H9 (cell line): ENCODE results near the gene OGFOD2. TPM values are rescaled to one million over a fixed set of nuclear protein-coding genes. Genes with fewer than 3 reads are reported as not detected.

Experiments
- DNase-seq: peaks from one replicate; pipeline ENCODE4 v3.0.0-alpha.2; 2017
- H2AFZ ChIP-seq: one replicate; pipeline ENCODE4 v1.6.1; 2013; ENCODE audit warnings: mild to moderate bottlenecking, low read length, control low read depth, moderate library complexity
- H2AK5ac ChIP-seq: 2 replicates; pipeline ENCODE4 v1.6.1; 2013; ENCODE audit warnings: low read length, control low read depth, mixed read lengths; ENCODE audit not compliant: insufficient read length
- H2BK120ac ChIP-seq: one replicate; pipeline ENCODE4 v1.6.1; 2013; ENCODE audit warnings: low read depth, mild to moderate bottlenecking, low read length, control low read depth, inconsistent platforms; ENCODE audit not compliant: poor library complexity, severe bottlenecking
- H2BK12ac ChIP-seq: 2 replicates; pipeline ENCODE4 v1.6.1; 2013; ENCODE audit warnings: low read length, control low read depth, mixed read lengths, low read depth; ENCODE audit not compliant: insufficient read length
- H2BK15ac ChIP-seq: 2 replicates; pipeline ENCODE4 v1.6.1; 2013; ENCODE audit warnings: low read depth, low read length, control low read depth
- H2BK20ac ChIP-seq: one replicate; pipeline ENCODE4 v1.6.1; 2013; ENCODE audit warnings: low read depth, mild to moderate bottlenecking, low read length, control low read depth, inconsistent platforms; ENCODE audit not compliant: poor library complexity, severe bottlenecking
- H2BK5ac ChIP-seq: 2 replicates; pipeline ENCODE4 v1.6.1; 2013; ENCODE audit warnings: low read length, control low read depth, mixed read lengths; ENCODE audit not compliant: insufficient read length
- H3K14ac ChIP-seq: 2 replicates; pipeline ENCODE4 v1.6.1; 2013; ENCODE audit warnings: low read length, control low read depth; ENCODE audit not compliant: insufficient read depth
- H3K18ac ChIP-seq: 2 replicates; pipeline ENCODE4 v1.6.1; 2013; ENCODE audit warnings: low read depth, mild to moderate bottlenecking, mixed read lengths, low read length, control low read depth; ENCODE audit not compliant: insufficient read length
- H3K23ac ChIP-seq: 2 replicates; pipeline ENCODE4 v1.6.1; 2013; ENCODE audit warnings: low read length, control low read depth, mixed read lengths, low read depth; ENCODE audit not compliant: insufficient read length
- H3K23me2 ChIP-seq: 2 replicates; pipeline ENCODE4 v1.6.1; 2013; ENCODE audit warnings: low read depth, mild to moderate bottlenecking, mixed read lengths, low read length, control low read depth; ENCODE audit not compliant: insufficient read length, poor library complexity, severe bottlenecking
- H3K27ac ChIP-seq: 2 replicates; pipeline ENCODE4 v1.5.1; 2013; ENCODE audit warnings: low read length, control low read depth, mixed read lengths, low read depth; ENCODE audit not compliant: insufficient read length
- H3K27me3 ChIP-seq: 2 replicates; pipeline ENCODE4 v1.6.1; 2013; ENCODE audit warnings: low read length, control low read depth, inconsistent platforms; ENCODE audit not compliant: insufficient read depth
- H3K4ac ChIP-seq: 2 replicates; pipeline ENCODE4 v1.6.1; 2013; ENCODE audit warnings: low read depth, mild to moderate bottlenecking, control low read depth, inconsistent platforms, low read length, moderate library complexity
- H3K4me1 ChIP-seq: 2 replicates; pipeline ENCODE4 v1.6.1; 2013; ENCODE audit warnings: low read length, control low read depth, inconsistent platforms; ENCODE audit not compliant: insufficient read depth
- H3K4me2 ChIP-seq: 2 replicates; pipeline ENCODE4 v1.6.1; 2013; ENCODE audit warnings: low read length, control low read depth, mixed read lengths; ENCODE audit not compliant: insufficient read length, insufficient read depth
- H3K56ac ChIP-seq: 2 replicates; pipeline ENCODE4 v1.6.1; 2013; ENCODE audit warnings: low read depth, mild to moderate bottlenecking, mixed read lengths, low read length, control low read depth; ENCODE audit not compliant: insufficient read length
- H3K79me1 ChIP-seq: 2 replicates; pipeline ENCODE4 v1.6.1; 2013; ENCODE audit warnings: low read depth, mild to moderate bottlenecking, moderate library complexity, low read length, control low read depth, inconsistent platforms; ENCODE audit not compliant: insufficient read depth, poor library complexity, severe bottlenecking
- H3K79me2 ChIP-seq: 2 replicates; pipeline ENCODE4 v1.6.1; 2013; ENCODE audit warnings: low read length, control low read depth, inconsistent platforms; ENCODE audit not compliant: insufficient read depth
- H3K9ac ChIP-seq: 2 replicates; pipeline ENCODE4 v1.6.1; 2013; ENCODE audit warnings: low read length, control low read depth, mixed read lengths; ENCODE audit not compliant: insufficient read length; ENCODE audit errors: extremely low read depth
- H3K9me3 ChIP-seq: one replicate; pipeline ENCODE4 v1.6.1; 2013; ENCODE audit warnings: low read depth, low read length, inconsistent platforms; ENCODE audit not compliant: control insufficient read depth
- H3T11ph ChIP-seq: one replicate; pipeline ENCODE4 v1.6.1; 2013; ENCODE audit warnings: mild to moderate bottlenecking, low read length, control low read depth, inconsistent platforms
- H4K20me1 ChIP-seq: one replicate; pipeline ENCODE4 v1.6.1; 2013; ENCODE audit not compliant: control insufficient read depth, insufficient read length, insufficient read depth
- H4K5ac ChIP-seq: 2 replicates; pipeline ENCODE4 v1.6.1; 2013; ENCODE audit warnings: low read depth, mild to moderate bottlenecking, mixed read lengths, low read length, control low read depth; ENCODE audit not compliant: insufficient read length
- H4K8ac ChIP-seq: replicated peaks from 2 replicates; pipeline ENCODE4 v1.6.1; 2013; ENCODE audit warnings: low read length, control low read depth, mixed read lengths, low read depth; ENCODE audit not compliant: insufficient read length
- H4K91ac ChIP-seq: 2 replicates; pipeline ENCODE4 v1.6.1; 2013; ENCODE audit warnings: low read depth, mild to moderate bottlenecking, moderate library complexity, mixed read lengths, low read length, control low read depth; ENCODE audit not compliant: insufficient read length
- H3K27ac Mint-ChIP-seq, 3 experiments: 2 replicates in 2 of 3; 3 replicates in 1 of 3; pipeline ENCODE4 v1.8.0; 2020 to 2021; ENCODE audit warnings: mixed read lengths in 3 of 3, mild to moderate bottlenecking in 1 of 3, moderate library complexity in 1 of 3
- H3K27me3 Mint-ChIP-seq: 2 replicates; pipeline ENCODE4 v1.8.0; 2021; ENCODE audit warnings: low read depth, mild to moderate bottlenecking, moderate library complexity, mixed read lengths
- H3K36me3 Mint-ChIP-seq, 3 experiments: 2 replicates in 2 of 3; 3 replicates in 1 of 3; pipeline ENCODE4 v1.8.0; 2020 to 2021; ENCODE audit warnings: low read depth in 3 of 3, mixed read lengths in 3 of 3; ENCODE audit not compliant: insufficient read depth in 1 of 3
- H3K4me1 Mint-ChIP-seq, 2 experiments: 2 replicates each; pipeline ENCODE4 v1.8.0; 2020; ENCODE audit warnings: mixed read lengths in 2 of 2
- H3K4me3 Mint-ChIP-seq, 2 experiments: 2 replicates in 1 of 2; 3 replicates in 1 of 2; pipeline ENCODE4 v1.8.0; 2020 to 2021; ENCODE audit warnings: mild to moderate bottlenecking in 2 of 2, mixed read lengths in 2 of 2, moderate library complexity in 1 of 2
- H3K9me3 Mint-ChIP-seq, 2 experiments: 2 replicates in 1 of 2; 3 replicates in 1 of 2; pipeline ENCODE4 v1.8.0; 2020; ENCODE audit warnings: mild to moderate bottlenecking in 2 of 2, mixed read lengths in 2 of 2, moderate library complexity in 1 of 2
- CTCF ChIP-seq: fragments of 200-600 bp; sonication (generic); conservative IDR thresholded peaks from 3 replicates; pipeline ENCODE4 v1.8.0; 2021; ENCODE audit warnings: antibody characterized with exemption, mild to moderate bottlenecking
- WGBS: extraction: QIAGEN DNeasy Blood & Tissue Kit; methylation state at CpG from one replicate; pipeline ENCODE4 v1.1.7; 2013; ENCODE audit warnings: missing lambda C conversion rate, low lambda C conversion rate, mixed read lengths; ENCODE audit not compliant: insufficient read length; ENCODE audit errors: extremely low coverage; 5-methylcytosine and 5-hydroxymethylcytosine counted together
- total RNA-seq: library from RNA; stranded (reverse); gene quantifications from 2 replicates; pipeline ENCODE4 v1.2.1, GENCODE V29; 2021

Gene OGFOD2
- total RNA-seq, 1 experiment from 2014 or later = 14.7 TPM

GRCh38 chr12:122999986-123000420 is 25.0 kb downstream of the OGFOD2 start:
- Histone ChIP-seq H3K18ac (no peak overlapping the region), H4K8ac (no peak overlapping the region), H3K79me1 (no peaks in the 10 kb centered on the region), H3K4me2 (no peak overlapping the region), H3K27me3 (no peaks in the 10 kb centered on the region), H2AFZ (no peak overlapping the region), H4K91ac (no peak overlapping the region), H3K23ac (no peak overlapping the region), H3K56ac (no peak overlapping the region), H3K9ac (no peak overlapping the region), H4K5ac (no peak overlapping the region), H2AK5ac (no peak overlapping the region), H3K79me2 (no peaks in the 10 kb centered on the region), H2BK5ac (no peak overlapping the region), H3K23me2 (no peaks in the 10 kb centered on the region), H3K4ac (no peak overlapping the region), H3K9me3 (no peaks in the 10 kb centered on the region), H2BK15ac (no peak overlapping the region), H3T11ph (no peak overlapping the region), H2BK120ac (no peak overlapping the region), H4K20me1 (no peaks in the 10 kb centered on the region), H3K27ac (no peak overlapping the region), H3K4me1 (no peaks in the 10 kb centered on the region), H3K14ac (no peak overlapping the region), H2BK20ac (no peak overlapping the region), H2BK12ac (no peak overlapping the region)
- H3K4me3 Mint-ChIP-seq = no peak overlapping the region
- H3K27me3 Mint-ChIP-seq = no peaks in the 10 kb centered on the region; the same call in 1 of the 2 replicates
- H3K4me1 Mint-ChIP-seq = no peaks in the 10 kb centered on the region
- no CpG with 5 or more reads among the region's 20 CpGs for whole genome bisulfite sequencing
- TF ChIP-seq CTCF = no peak
- H3K36me3 Mint-ChIP-seq = no peaks in the 10 kb centered on the region
- H3K27ac Mint-ChIP-seq = peak overlapping the region in 1 of 3 experiments; percentile 40; a peak in 1 of 7 replicates
- no peak for DNase-seq
- H3K9me3 Mint-ChIP-seq = no peaks in the 10 kb centered on the region
